SU-DHL-6 (cell line): Measurements from ENCODE around the gene PRPF8.

Experiments
- H2AFZ ChIP-seq: fragments of 200-600 bp; sonication (generic); 2 replicates; pipeline ENCODE4 v1.6.1; 2014; ENCODE audit warnings: low read depth, mild to moderate bottlenecking, moderate library complexity, mixed read lengths, antibody characterized with exemption, low read length; ENCODE audit not compliant: severe bottlenecking
- H3F3A ChIP-seq: fragments of 200-600 bp; shearing (Covaris generic); 2 replicates; pipeline ENCODE4 v1.6.0; 2016; ENCODE audit warnings: antibody characterized with exemption, mild to moderate bottlenecking; ENCODE audit not compliant: insufficient read depth
- H3K27ac ChIP-seq: fragments of 200-600 bp; sonication (generic); 2 replicates; pipeline ENCODE4 v1.5.1; 2016; ENCODE audit warnings: low read depth, mild to moderate bottlenecking, low read length, moderate library complexity, mixed read lengths
- H3K27me3 ChIP-seq: fragments of 200-600 bp; sonication (generic), shearing (Covaris generic); 2 replicates; pipeline ENCODE4 v1.6.0; 2014; ENCODE audit warnings: mild to moderate bottlenecking, low read length
- H3K36me3 ChIP-seq: fragments of 200-600 bp; sonication (generic); 2 replicates; pipeline ENCODE4 v1.6.1; 2014; ENCODE audit warnings: mild to moderate bottlenecking, low read length, mixed read lengths
- H3K4me2 ChIP-seq: fragments of 300-600, 200-600 bp; shearing (Covaris generic), sonication (generic); 2 replicates; pipeline ENCODE4 v1.6.0; 2014; ENCODE audit warnings: low read length, low read depth, mild to moderate bottlenecking; ENCODE audit not compliant: poor library complexity, severe bottlenecking
- H3K4me3 ChIP-seq: fragments of 200-600 bp; sonication (generic); 2 replicates; pipeline ENCODE4 v1.5.1; 2014; ENCODE audit warnings: antibody characterized with exemption, low read length, mild to moderate bottlenecking, mixed read lengths; ENCODE audit not compliant: insufficient read depth, poor library complexity, severe bottlenecking
- H3K79me2 ChIP-seq: fragments of 200-600 bp; sonication (generic); 2 replicates; pipeline ENCODE4 v1.6.1; 2014; ENCODE audit warnings: mild to moderate bottlenecking, low read length, moderate library complexity; ENCODE audit not compliant: insufficient read depth
- H3K9ac ChIP-seq: fragments of 200-600 bp; sonication (generic); 2 replicates; pipeline ENCODE4 v1.7.0; 2014; ENCODE audit warnings: mild to moderate bottlenecking, low read length
- H3K9me2 ChIP-seq: fragments of 200-600 bp; sonication (generic); replicated peaks from 2 replicates; pipeline ENCODE4 v1.6.1; 2014; ENCODE audit warnings: low read length; ENCODE audit not compliant: insufficient read depth
- H3K9me3 ChIP-seq: fragments of 200-600 bp; sonication (generic); 2 replicates; pipeline ENCODE4 v1.6.1; 2014; ENCODE audit warnings: low read length, mixed read lengths; ENCODE audit not compliant: insufficient read depth
- H4K20me1 ChIP-seq: fragments of 200-600 bp; sonication (generic); 2 replicates; pipeline ENCODE4 v1.6.1; 2014; ENCODE audit warnings: low read depth, mild to moderate bottlenecking, antibody characterized with exemption, low read length, moderate library complexity, mixed read lengths
- EZH2phosphoT487 ChIP-seq: fragments of 200-600 bp; sonication (generic), shearing (Covaris generic); conservative IDR thresholded peaks from 2 replicates; pipeline ENCODE4 v1.6.1; 2018; ENCODE audit warnings: mild to moderate bottlenecking, antibody characterized with exemption, low read length, moderate library complexity, mixed read lengths
- TF ChIP-seq, protein P1 (sequence below): fragments of 200-600 bp; sonication (generic); IDR thresholded peaks from one replicate; pipeline ENCODE4 v1.5.1; 2017; ENCODE audit warnings: antibody characterized with exemption, mild to moderate bottlenecking, low read length, moderate library complexity; ENCODE audit not compliant: insufficient read depth, poor library complexity, severe bottlenecking

Gene PRPF8

DNA sequence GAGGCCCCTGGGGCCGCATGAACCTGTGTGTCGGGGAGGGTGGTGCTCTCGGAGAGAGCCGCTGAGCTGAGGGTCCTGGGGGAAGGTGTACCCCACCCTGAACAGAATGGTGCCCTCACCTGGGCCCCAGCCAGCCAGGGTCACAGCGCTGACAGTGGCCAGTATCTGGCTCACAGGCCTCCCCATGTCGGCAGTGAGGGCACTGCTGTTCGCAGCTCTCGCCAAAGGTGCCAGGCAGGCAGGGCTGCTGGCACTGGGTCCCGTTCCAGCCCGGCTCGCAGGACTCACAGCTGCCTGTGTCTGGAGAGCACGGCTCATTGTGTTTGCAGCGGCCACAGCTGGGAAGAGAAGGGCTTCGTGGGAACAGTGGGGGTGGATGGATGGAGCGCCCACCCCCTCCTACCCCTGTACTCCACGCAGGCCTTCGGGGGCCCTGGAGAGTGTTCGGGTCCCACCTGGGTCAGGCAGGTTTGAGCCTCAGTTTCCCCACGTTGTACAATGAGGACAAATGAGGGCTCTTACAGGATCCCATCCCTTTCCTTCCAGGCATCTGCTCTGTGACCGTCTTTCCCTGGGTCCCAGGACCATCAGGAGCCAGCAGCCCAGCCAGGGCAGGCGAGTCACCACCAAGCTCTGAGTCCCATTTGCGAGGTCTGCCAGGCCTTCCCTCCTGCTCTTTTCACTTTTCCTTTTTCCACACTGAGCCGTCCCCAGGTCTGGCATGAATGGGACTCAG, 44.2 kb downstream of the PRPF8 start:
- TF ChIP-seq EZH2phosphoT487 = no peak
- TF ChIP-seq, protein P1, sequence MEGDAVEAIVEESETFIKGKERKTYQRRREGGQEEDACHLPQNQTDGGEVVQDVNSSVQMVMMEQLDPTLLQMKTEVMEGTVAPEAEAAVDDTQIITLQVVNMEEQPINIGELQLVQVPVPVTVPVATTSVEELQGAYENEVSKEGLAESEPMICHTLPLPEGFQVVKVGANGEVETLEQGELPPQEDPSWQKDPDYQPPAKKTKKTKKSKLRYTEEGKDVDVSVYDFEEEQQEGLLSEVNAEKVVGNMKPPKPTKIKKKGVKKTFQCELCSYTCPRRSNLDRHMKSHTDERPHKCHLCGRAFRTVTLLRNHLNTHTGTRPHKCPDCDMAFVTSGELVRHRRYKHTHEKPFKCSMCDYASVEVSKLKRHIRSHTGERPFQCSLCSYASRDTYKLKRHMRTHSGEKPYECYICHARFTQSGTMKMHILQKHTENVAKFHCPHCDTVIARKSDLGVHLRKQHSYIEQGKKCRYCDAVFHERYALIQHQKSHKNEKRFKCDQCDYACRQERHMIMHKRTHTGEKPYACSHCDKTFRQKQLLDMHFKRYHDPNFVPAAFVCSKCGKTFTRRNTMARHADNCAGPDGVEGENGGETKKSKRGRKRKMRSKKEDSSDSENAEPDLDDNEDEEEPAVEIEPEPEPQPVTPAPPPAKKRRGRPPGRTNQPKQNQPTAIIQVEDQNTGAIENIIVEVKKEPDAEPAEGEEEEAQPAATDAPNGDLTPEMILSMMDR = no peak
- no peaks in the 10 kb centered on the region for H3K27me3 ChIP-seq
- no peak overlapping the region for H3K4me2 ChIP-seq
- no peaks in the 10 kb centered on the region for H3F3A ChIP-seq
- H3K9me2 ChIP-seq = no peaks in the 10 kb centered on the region
- no peak overlapping the region for H2AFZ ChIP-seq
- H3K9ac ChIP-seq = no peak overlapping the region
- no peaks in the 10 kb centered on the region for H3K36me3 ChIP-seq
- H3K79me2 ChIP-seq = no peaks in the 10 kb centered on the region
- H3K4me3 ChIP-seq = no peak overlapping the region
- no peaks in the 10 kb centered on the region for H4K20me1 ChIP-seq
- no peak overlapping the region for H3K27ac ChIP-seq
- H3K9me3 ChIP-seq = no peaks in the 10 kb centered on the region

DNA sequence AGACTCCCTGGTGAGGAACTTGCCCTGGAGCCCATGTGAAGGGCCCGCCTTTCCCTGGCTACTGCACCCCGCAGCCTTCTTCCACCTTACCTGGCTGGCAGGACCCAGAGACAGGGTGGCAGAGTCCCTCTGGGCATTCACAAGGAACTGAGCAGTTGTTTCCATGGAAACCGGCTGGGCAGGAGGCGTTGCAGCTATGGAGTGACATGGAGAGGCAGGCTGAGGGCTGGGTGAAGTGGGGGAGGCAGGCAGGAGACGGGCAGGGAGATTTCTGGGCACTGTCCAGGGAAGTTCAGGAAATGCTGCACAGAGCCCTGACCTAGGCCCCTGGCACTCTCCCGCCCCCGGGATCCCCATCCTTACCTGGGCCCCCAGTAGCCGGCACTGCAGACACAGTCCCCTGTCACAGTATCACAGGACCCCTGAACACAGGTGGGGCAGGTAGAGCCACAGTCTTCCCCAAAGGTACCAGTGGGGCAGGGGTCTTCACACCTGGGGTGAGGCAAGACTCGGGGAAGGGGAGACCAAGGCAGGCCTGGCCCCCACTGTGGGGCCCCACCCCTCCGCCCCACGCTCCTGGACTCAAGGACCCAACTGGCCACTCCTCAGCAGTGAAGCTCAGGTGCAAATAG, 45.0 kb downstream of the PRPF8 start:
- no peaks in the 10 kb centered on the region for H3F3A ChIP-seq
- H3K9me2 ChIP-seq = no peaks in the 10 kb centered on the region
- no peaks in the 10 kb centered on the region for H3K27me3 ChIP-seq
- no peak overlapping the region for H3K4me2 ChIP-seq
- H2AFZ ChIP-seq = no peak overlapping the region
- H3K79me2 ChIP-seq = no peaks in the 10 kb centered on the region
- no peaks in the 10 kb centered on the region for H3K9me3 ChIP-seq
- no peaks in the 10 kb centered on the region for H3K36me3 ChIP-seq
- H3K4me3 ChIP-seq = no peak overlapping the region
- no peak overlapping the region for H3K27ac ChIP-seq
- TF ChIP-seq, protein P1 = no peak
- no peak for TF ChIP-seq EZH2phosphoT487
- H4K20me1 ChIP-seq = no peaks in the 10 kb centered on the region
- H3K9ac ChIP-seq = no peak overlapping the region

DNA sequence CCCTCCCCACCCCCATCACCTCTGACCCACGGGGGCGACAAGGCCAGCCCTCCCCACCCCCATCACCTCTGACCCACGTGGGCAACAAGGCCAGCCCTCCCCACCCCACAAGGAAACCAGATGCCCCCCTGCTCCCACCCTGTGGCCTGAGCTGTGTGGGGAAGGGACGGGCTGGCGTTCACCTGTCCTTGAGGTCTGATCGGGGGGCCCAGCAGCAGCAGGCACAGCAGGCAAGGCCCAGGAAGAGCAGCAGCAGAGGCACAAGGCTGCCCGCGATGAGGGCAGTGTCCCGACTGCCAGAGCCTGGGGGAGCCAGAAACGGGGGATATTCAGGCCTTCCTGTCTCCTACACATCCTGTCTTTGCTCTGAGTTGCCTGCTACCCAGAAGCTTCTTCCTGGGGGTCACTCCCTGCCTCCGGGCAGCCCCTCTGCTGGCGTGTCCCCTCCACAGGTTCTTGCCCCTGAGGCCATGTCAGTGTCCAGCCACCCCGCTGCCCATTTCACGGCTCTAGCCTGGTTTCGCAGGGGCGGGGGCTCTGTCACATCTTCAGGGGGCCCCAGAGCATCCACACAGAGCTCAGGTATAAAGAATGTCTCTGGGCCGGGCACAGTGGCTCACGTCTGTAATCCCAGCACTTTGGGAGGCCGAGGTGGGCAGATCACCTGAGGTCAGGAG, 45.9 kb downstream of the PRPF8 start:
- no peak overlapping the region for H3K4me3 ChIP-seq
- no peaks in the 10 kb centered on the region for H3K79me2 ChIP-seq
- no peaks in the 10 kb centered on the region for H3K36me3 ChIP-seq
- H3K4me2 ChIP-seq = no peak overlapping the region
- TF ChIP-seq EZH2phosphoT487 = no peak
- TF ChIP-seq, protein P1 = no peak
- H4K20me1 ChIP-seq = no peaks in the 10 kb centered on the region
- H3K9me3 ChIP-seq = no peaks in the 10 kb centered on the region
- H3K27ac ChIP-seq = no peak overlapping the region
- no peak overlapping the region for H2AFZ ChIP-seq
- no peak overlapping the region for H3K9ac ChIP-seq
- H3F3A ChIP-seq = no peaks in the 10 kb centered on the region
- no peaks in the 10 kb centered on the region for H3K9me2 ChIP-seq
- H3K27me3 ChIP-seq = no peaks in the 10 kb centered on the region
